Skeletal muscle satellite cell (primary cell): ENCODE data around the gene PSMD9. TPM values are rescaled to one million over a fixed set of nuclear protein-coding genes. Genes with fewer than 3 reads are reported as not detected.

Source experiments
- H3K27me3 ChIP-seq: 2 replicates; pipeline ENCODE4 v1.7.0; 2013; ENCODE audit warnings: low read length; ENCODE audit not compliant: control insufficient read depth, insufficient read depth
- H3K36me3 ChIP-seq: 2 replicates; pipeline ENCODE4 v1.7.0; 2013; ENCODE audit warnings: mild to moderate bottlenecking, control low read depth, low read length; ENCODE audit not compliant: insufficient read depth
- H3K4me1 ChIP-seq: 2 replicates; pipeline ENCODE4 v1.7.0; 2013; ENCODE audit warnings: low read length; ENCODE audit not compliant: control insufficient read depth, insufficient read depth
- H3K4me2 ChIP-seq: 2 replicates; pipeline ENCODE4 v1.7.0; 2013; ENCODE audit warnings: mild to moderate bottlenecking, low read length
- H3K4me3 ChIP-seq: 2 replicates; pipeline ENCODE4 v1.7.0; 2013; ENCODE audit warnings: low read length
- H3K9ac ChIP-seq: 2 replicates; pipeline ENCODE4 v1.7.0; 2013; ENCODE audit warnings: mild to moderate bottlenecking, low read depth, low read length, moderate library complexity
- H3K9me3 ChIP-seq: replicated peaks from 2 replicates; pipeline ENCODE4 v1.7.0; 2013; ENCODE audit warnings: mild to moderate bottlenecking, control low read depth, low read length
- small RNA-seq: library from RNA; depleted of rRNA; stranded (forward); fragments of <200 nt; gene quantifications from one replicate; pipeline ENCODE3, GENCODE V24; 2012

Gene PSMD9

DNA sequence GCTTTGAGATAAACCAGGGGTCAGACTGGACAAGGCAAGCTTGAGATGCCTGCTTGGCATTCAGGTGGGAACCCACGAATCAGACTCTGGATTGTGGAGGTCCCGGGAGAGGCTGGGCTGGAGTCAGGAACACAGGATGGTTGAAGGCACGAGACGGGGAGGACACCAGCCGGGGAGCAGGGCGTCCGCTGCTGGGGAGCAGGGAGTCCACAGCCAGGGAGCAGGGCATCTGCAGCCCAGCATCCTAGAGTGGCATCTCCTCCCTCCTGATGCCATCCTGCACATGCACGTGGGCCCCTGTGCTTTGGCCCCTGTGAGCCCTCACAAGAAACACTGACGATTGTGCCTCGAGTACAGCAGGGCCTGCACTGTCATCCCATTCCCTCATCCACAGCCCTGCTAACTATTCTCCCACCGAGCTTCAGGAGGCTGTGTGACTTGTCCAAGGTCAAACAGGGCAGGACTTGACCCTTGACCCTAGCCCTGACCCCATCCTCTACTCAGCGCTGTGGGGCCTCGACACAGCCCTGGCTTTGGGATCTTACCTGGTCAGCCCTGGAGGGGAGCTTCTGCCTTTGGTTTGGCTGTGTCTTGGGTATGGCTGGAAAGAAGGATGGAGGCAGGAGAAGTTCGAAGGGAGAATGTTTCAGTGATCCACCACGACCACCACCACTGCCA is 74.9 kb downstream of the PSMD9 start:
- Histone ChIP-seq H3K36me3 (peaks cover 26% of the 10 kb centered on the region), H3K9ac (no peak overlapping the region), H3K9me3 (no peaks in the 10 kb centered on the region), H3K27me3 (no peaks in the 10 kb centered on the region), H3K4me1 (peaks cover 21% of the 10 kb centered on the region), H3K4me3 (no peak overlapping the region), H3K4me2 (no peak overlapping the region)

DNA sequence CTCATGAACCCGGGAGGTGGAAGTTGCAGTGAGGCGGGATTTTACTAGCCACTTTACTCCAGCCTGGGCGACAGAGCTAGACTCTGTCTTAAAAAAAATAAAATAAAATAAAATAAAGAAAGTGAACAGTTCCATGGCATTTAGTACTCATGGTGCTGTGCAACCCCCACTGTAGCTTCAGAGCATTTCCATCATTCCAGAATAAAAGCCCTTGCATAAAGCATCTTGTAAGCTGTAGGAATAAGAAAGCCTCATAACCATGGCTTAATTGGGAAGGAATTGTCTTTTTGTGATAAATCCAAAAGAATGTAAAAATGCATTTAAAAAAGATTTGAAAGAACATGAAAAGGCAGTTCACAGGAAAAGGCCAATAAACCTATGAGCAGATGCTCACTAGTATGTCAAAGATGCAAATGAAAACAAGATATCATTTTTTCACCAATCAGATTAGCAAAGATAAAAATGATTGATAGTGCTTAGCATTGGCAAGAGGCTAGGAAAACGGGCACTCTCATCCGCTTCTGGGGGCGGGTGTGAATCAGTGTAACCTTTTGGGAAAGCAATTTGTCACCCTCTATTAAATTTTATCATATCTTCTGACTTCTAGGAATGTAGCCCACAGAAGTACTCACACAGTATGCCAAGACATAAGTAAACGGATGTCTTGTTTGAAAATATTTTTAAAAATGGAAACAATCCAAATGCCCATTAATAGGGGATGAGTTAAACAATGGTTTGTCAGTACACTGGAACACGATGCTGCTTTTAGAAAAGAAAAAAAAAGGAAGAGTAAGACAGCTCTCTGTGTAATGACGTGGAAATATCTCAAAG is 76.4 kb downstream of the PSMD9 start:
- peak overlapping the region; percentile 26 for H3K4me2 ChIP-seq
- no peak overlapping the region for H3K4me3 ChIP-seq
- peaks cover 24% of the 10 kb centered on the region for H3K36me3 ChIP-seq
- H3K4me1 ChIP-seq, result peaks cover 21% of the 10 kb centered on the region
- H3K9ac ChIP-seq, result peak overlapping the region; percentile 49
- no peaks in the 10 kb centered on the region for H3K27me3 ChIP-seq
- no peaks in the 10 kb centered on the region for H3K9me3 ChIP-seq

DNA sequence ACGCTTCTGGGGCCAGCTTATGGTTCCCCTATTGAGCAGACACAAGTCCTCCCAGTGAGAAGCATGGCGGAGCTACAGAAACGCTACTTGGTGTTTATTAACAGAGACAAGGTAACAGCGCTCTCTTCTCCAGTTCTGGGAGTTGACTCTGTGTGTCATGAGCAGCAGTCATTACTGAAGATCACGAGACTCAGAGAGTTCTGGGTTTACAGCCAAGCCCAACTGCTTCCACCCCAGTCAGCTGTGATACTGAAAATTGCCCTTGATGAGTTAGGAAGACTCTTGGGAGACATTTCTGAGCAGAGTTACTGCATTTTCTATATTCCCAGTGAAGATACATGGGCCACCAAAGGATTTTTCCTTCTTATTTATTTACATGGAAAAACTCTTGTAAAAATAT is 78.4 kb downstream of the PSMD9 start:
- no peaks in the 10 kb centered on the region for H3K27me3 ChIP-seq
- no peak overlapping the region for H3K4me2 ChIP-seq
- peaks cover 15% of the 10 kb centered on the region for H3K36me3 ChIP-seq
- H3K4me1 ChIP-seq, result peaks cover 21% of the 10 kb centered on the region
- no peaks in the 10 kb centered on the region for H3K9me3 ChIP-seq
- H3K9ac ChIP-seq, result no peak overlapping the region
- H3K4me3 ChIP-seq, result no peak overlapping the region

Small RNA genes within 50 kb of the gene (small RNA-seq; reads per million reads assigned to genes)
- not detected for gene AC069503.3
- not detected for gene RF00017
- gene RNU7-170P, result not detected
